IPS DF 6.9 (cell line): ENCODE results near the gene PDCD7.
A peak's percentile ranks its signal among the peaks of the same experiment; 100 is the strongest.
"Not testable (repeated sequence)": the region's sequence is repeated elsewhere in the genome, so short reads cannot be mapped to it uniquely, and the experiment has no call there.

Experiments used
- DNase-seq: peaks from one replicate; pipeline ENCODE4 v3.0.0-alpha.2; 2013; ENCODE audit warnings: low read depth, low spot score
- H3K27ac ChIP-seq: one replicate; pipeline ENCODE4 v1.5.1; 2013; ENCODE audit warnings: low read length, control low read depth
- H3K27me3 ChIP-seq: 2 replicates; pipeline ENCODE4 v1.6.1; 2013; ENCODE audit warnings: mild to moderate bottlenecking, low read length; ENCODE audit not compliant: control insufficient read depth, insufficient read depth
- H3K36me3 ChIP-seq: 2 replicates; pipeline ENCODE4 v1.6.1; 2013; ENCODE audit warnings: low read length; ENCODE audit not compliant: control insufficient read depth, insufficient read depth
- H3K4me1 ChIP-seq: 2 replicates; pipeline ENCODE4 v1.6.1; 2013; ENCODE audit warnings: low read length; ENCODE audit not compliant: control insufficient read depth, insufficient read depth
- H3K4me3 ChIP-seq: 2 replicates; pipeline ENCODE4 v1.5.1; 2013; ENCODE audit warnings: mild to moderate bottlenecking, low read length
- H3K9me3 ChIP-seq: 2 replicates; pipeline ENCODE4 v1.6.1; 2013; ENCODE audit warnings: low read length, inconsistent platforms; ENCODE audit not compliant: control insufficient read depth, insufficient read depth
- WGBS: extraction: QIAGEN DNeasy Blood & Tissue Kit; methylation state at CpG from one replicate; pipeline ENCODE4 v1.1.7; 2013; ENCODE audit warnings: mixed read lengths, missing lambda C conversion rate; ENCODE audit not compliant: insufficient read length, insufficient coverage; 5-methylcytosine and 5-hydroxymethylcytosine counted together

PDCD7 gene

GRCh38 chr15:65101411-65101890, 32.2 kb downstream of the PDCD7 start:
- peak; percentile 68 for DNase-seq
- peak overlapping the region; percentile 28; the same call in 1 of the 2 replicates for H3K4me3 ChIP-seq
- no peak overlapping the region for H3K27ac ChIP-seq
- H3K36me3 ChIP-seq: no peaks in the 10 kb centered on the region
- H3K9me3 ChIP-seq: no peaks in the 10 kb centered on the region
- peaks cover 3% of the 10 kb centered on the region; the same call in 1 of the 2 replicates for H3K27me3 ChIP-seq
- no CpG with 5 or more reads among the region's 9 CpGs for WGBS
- no peaks in the 10 kb centered on the region; the same call in 1 of the 2 replicates for H3K4me1 ChIP-seq

DNA sequence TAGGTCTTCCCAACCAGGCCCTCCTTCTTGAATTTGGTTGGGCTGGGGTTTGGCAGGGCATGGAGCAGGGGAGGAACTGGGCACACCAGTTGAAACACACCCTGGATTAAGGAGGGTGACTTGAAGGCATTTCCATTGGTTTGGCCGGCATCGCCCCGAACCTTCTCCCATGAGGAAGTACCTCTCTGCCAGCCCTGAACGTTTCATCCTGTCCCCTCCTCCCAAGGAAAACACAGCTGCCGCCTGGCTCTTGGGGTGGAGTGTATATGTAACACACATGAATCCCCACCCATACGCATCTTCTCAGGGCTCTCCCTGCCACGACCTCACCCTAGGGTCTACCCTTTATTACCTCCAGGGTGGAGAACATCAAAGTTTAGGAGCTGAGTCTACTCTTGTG, 33.2 kb downstream of the PDCD7 start:
- no peak for DNase-seq
- Histone ChIP-seq H3K27ac (no peak overlapping the region), H3K9me3 (no peaks in the 10 kb centered on the region), H3K4me3 (no peak overlapping the region), H3K4me1 (no peaks in the 10 kb centered on the region; the same call in 1 of the 2 replicates), H3K36me3 (no peaks in the 10 kb centered on the region), H3K27me3 (peaks cover 3% of the 10 kb centered on the region; the same call in 1 of the 2 replicates)
- WGBS: no CpG with 5 or more reads among the region's 7 CpGs

DNA sequence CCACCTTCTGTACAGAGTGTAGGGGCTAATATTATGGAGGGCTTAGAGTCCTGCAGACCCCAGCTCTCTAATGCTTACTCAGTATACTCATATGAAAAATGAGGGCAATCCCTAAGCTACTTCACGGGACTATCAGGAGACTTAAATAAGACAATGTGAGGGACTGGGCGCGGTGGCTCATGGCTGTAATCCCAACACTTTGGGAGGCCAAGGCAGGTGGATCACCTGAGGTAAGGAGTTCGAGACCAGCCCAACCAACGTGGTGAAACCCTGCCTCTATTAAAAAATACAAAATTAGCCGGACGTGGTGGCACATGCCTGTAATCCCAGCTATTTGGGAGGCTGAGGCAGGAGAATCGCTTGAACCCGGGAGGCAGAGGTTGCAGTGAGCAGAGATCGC, 33.8 kb downstream of the PDCD7 start:
- H3K4me3 ChIP-seq, H3K27me3 ChIP-seq, H3K36me3 ChIP-seq, H3K9me3 ChIP-seq, H3K27ac ChIP-seq, DNase-seq, H3K4me1 ChIP-seq: not testable (repeated sequence)
- no CpG with 5 or more reads among the region's 10 CpGs for WGBS

GRCh38 chr15:65099336-65099735, 34.3 kb downstream of the PDCD7 start:
- Histone ChIP-seq H3K9me3 (no peaks in the 10 kb centered on the region), H3K36me3 (no peaks in the 10 kb centered on the region), H3K27me3 (peaks cover 3% of the 10 kb centered on the region; the same call in 1 of the 2 replicates), H3K4me1 (no peaks in the 10 kb centered on the region; the same call in 1 of the 2 replicates), H3K27ac (no peak overlapping the region), H3K4me3 (no peak overlapping the region)
- no peak for DNase-seq
- WGBS: no CpG with 5 or more reads among the region's 5 CpGs

DNA sequence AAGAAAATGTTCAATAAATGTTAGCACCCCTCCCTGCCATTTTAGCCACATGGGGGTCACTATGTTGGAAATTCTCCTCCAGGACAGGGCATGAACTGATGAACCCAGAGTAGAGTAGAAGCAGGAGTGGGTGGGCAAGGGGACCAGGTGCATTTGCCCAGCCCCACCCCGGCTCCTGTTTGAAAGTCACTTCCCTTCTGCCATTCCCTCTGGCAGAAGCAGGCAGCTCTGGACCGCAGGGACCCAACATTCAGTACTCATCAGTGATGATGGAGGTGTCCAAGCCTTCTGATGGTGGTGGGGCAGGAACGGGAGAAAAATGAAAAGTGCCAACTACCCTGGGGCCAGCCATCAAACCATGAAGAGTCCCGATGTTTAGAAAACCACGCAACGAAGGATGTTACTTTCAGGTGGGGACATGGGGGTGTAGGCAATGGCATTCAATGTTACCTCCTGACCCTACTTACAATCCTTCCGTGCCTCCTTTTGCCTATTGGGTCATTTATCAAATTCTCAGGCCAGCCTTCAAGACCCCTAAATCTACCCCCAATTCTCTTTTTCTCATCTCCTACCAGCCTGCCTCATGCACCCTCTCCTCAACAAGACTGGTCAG, 35.9 kb downstream of the PDCD7 start:
- Histone ChIP-seq H3K27ac (no peak overlapping the region), H3K9me3 (no peaks in the 10 kb centered on the region), H3K36me3 (no peaks in the 10 kb centered on the region), H3K27me3 (no peaks in the 10 kb centered on the region; the same call in 1 of the 2 replicates), H3K4me3 (no peak overlapping the region), H3K4me1 (no peaks in the 10 kb centered on the region; the same call in 1 of the 2 replicates)
- no peak for DNase-seq
- WGBS: no CpG with 5 or more reads among the region's 7 CpGs

DNA sequence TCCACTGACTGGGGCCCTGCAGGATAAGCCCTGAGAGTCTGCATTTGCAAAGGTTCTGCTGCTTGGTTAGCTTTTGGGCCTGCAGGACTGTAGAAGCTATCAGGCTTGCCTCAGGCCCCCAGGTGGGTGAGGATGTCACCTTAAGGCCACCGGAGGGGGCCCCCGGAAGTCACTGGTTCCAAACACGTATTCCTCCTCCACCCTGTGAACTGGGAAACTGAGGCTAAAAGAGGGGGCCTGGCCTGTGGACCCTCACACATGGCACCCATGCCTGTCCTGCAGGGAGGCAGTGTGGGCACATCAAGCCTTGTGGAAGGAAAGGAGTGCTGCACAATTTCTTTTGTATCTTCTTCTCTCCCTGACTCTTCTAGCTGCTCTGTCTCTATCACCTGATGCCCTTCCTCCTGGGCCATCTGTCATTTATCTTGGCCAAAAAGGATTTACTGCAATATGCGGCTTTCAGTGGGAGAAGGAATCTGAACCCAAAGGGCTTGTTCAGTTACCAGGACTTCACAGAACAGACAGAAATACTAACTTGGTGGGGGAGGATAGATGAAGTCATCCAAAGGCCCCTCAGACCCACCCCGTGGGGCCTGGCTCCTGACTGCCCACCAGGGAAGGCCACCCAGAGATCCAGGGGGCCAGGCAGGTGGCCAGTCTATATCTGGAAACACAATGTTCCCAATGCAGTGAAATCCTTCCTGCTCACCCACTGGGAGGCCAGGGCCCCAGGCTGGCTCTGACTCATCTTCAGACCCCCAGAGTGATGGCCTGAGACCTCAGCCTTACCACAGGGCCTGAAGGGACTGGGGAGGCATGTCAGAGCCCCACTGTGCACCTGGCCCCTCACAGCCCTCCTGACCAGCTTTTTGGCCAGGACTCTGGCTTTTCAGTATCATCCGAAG, 36.9 kb downstream of the PDCD7 start:
- WGBS: no CpG with 5 or more reads among the region's 6 CpGs
- Histone ChIP-seq H3K4me3 (no peak overlapping the region), H3K9me3 (no peaks in the 10 kb centered on the region), H3K36me3 (no peaks in the 10 kb centered on the region), H3K4me1 (no peaks in the 10 kb centered on the region), H3K27ac (no peak overlapping the region), H3K27me3 (no peaks in the 10 kb centered on the region)
- no peak for DNase-seq

DNA sequence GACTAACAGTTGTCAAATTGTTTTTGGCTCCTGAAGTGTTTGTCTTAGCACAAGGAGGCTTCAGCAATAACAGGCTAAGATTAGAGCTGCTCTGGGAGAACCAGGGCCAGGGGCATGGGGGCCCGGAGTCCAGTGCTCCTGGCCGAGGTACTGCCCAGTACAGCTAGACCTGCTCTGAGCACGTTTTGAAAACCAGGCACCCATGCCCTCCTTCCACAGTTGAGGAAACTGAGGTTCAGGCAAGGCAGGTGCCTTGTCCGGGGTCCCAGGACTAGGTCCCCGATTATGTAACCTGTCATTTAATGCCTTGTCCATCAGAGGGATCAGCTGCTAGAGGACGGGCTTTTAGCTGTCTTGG, 37.9 kb downstream of the PDCD7 start:
- no peaks in the 10 kb centered on the region for H3K27me3 ChIP-seq
- H3K4me3 ChIP-seq: no peak overlapping the region
- no peak for DNase-seq
- H3K27ac ChIP-seq: no peak overlapping the region
- H3K4me1 ChIP-seq: no peaks in the 10 kb centered on the region
- no peaks in the 10 kb centered on the region for H3K9me3 ChIP-seq
- no CpG with 5 or more reads among the region's 6 CpGs for WGBS
- H3K36me3 ChIP-seq: no peaks in the 10 kb centered on the region

- no peaks in the 10 kb centered on the region for H3K36me3 ChIP-seq
- H3K4me1 ChIP-seq: no peaks in the 10 kb centered on the region
- DNase-seq: no peak
- H3K4me3 ChIP-seq: no peak overlapping the region
- H3K27ac ChIP-seq: no peak overlapping the region
- no CpG with 5 or more reads among the region's 5 CpGs for WGBS
- no peaks in the 10 kb centered on the region for H3K27me3 ChIP-seq
- no peaks in the 10 kb centered on the region for H3K9me3 ChIP-seq
Observed at GRCh38 chr15:65095011-65095746, 38.4 kb downstream of the PDCD7 start.

DNA sequence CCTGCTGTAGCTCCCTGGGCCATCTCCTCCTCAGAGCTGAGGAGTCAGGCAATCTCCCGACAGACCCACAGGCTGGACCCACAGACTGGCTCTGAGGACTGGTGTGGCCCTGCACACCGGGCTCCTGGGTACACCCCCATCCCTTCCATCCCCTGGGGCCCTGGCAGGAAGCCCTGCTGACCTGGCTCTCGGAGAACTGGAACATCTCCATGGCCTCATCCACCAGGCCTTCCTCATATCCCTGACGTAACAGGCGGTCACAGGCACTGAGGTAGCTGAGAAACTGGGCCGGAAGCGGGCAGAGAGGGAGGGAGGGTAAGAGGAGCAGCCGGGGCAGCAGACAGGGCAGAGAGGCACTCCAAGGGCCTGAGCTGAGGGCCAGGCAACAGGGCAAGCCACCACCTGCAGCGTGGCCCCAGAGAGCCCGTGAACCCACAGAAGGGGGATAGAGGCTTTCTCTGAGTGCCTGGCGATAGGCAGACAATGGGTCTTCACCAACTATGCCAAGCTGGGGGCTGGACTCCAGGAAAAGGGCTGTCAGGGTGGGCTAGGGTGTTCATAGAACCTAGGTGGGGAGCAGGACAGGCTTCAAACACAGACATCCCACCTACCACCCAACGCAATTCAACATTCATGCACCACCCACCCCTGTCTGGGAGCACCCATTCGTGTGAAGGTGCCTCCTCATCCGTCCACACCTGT, 39.2 kb downstream of the PDCD7 start:
- no peaks in the 10 kb centered on the region for H3K27me3 ChIP-seq
- no peaks in the 10 kb centered on the region for H3K4me1 ChIP-seq
- no CpG with 5 or more reads among the region's 14 CpGs for WGBS
- DNase-seq: no peak
- no peak overlapping the region for H3K27ac ChIP-seq
- H3K4me3 ChIP-seq: no peak overlapping the region
- no peaks in the 10 kb centered on the region for H3K36me3 ChIP-seq
- no peaks in the 10 kb centered on the region for H3K9me3 ChIP-seq

GRCh38 chr15:65093793-65094170, 39.8 kb downstream of the PDCD7 start:
- DNase-seq, H3K36me3 ChIP-seq, H3K4me3 ChIP-seq, H3K27ac ChIP-seq, H3K9me3 ChIP-seq, H3K4me1 ChIP-seq, H3K27me3 ChIP-seq: not testable (repeated sequence)
- no CpG with 5 or more reads among the region's 13 CpGs for WGBS
